Measurements from ENCODE around the gene KRTAP12-4.
"Not testable (repeated sequence)": the region's sequence is repeated elsewhere in the genome, so short reads cannot be mapped to it uniquely, and the experiment has no call there.

Gene KRTAP12-4

GRCh38 chr21:44687671-44688070, 33.2 kb upstream of the KRTAP12-4 start:
- H3K27ac ChIP-seq (ENCODE audit: low read depth, low read length), result no peak overlapping the region
- no peaks in the 10 kb centered on the region for H3K4me1 ChIP-seq (ENCODE audit: control insufficient read depth in 1 of 2, insufficient read depth in 2 of 2, low read length in 2 of 2)
- H3K36me3 ChIP-seq (ENCODE audit: control insufficient read depth in 1 of 2, insufficient read depth in 2 of 2, low read length in 2 of 2), result no peaks in the 10 kb centered on the region
- H3K27me3 ChIP-seq (ENCODE audit: control insufficient read depth in 1 of 2, insufficient read depth in 2 of 2, low read length in 2 of 2), result peaks cover 8 to 18% of the 10 kb centered on the region in 2 donors
- H3K9me3 ChIP-seq (ENCODE audit: control insufficient read depth in 1 of 2, low read length in 2 of 2), result peaks cover under 1 to 2% of the 10 kb centered on the region in 2 donors
- H3K9ac ChIP-seq (ENCODE audit: low read depth in 1 of 2, low read length in 2 of 2), result no peak overlapping the region
- H3K4me3 ChIP-seq (ENCODE audit: low read depth in 1 of 2, low read length in 2 of 2), result no peak overlapping the region

GRCh38 chr21:44686843-44687561, 32.5 kb upstream of the KRTAP12-4 start:
- Histone ChIP-seq H3K4me3 (ENCODE audit: low read depth in 1 of 2, low read length in 2 of 2) (no peak overlapping the region), H3K27ac (ENCODE audit: low read depth, low read length) (no peak overlapping the region), H3K36me3 (ENCODE audit: control insufficient read depth in 1 of 2, insufficient read depth in 2 of 2, low read length in 2 of 2) (no peaks in the 10 kb centered on the region), H3K4me1 (ENCODE audit: control insufficient read depth in 1 of 2, insufficient read depth in 2 of 2, low read length in 2 of 2) (no peaks in the 10 kb centered on the region), H3K27me3 (ENCODE audit: control insufficient read depth in 1 of 2, insufficient read depth in 2 of 2, low read length in 2 of 2) (peaks cover 11 to 18% of the 10 kb centered on the region in 2 donors), H3K9ac (ENCODE audit: low read depth in 1 of 2, low read length in 2 of 2) (no peak overlapping the region), H3K9me3 (ENCODE audit: control insufficient read depth in 1 of 2, low read length in 2 of 2) (no peaks in the 10 kb centered on the region)

GRCh38 chr21:44686000-44686781, 31.7 kb upstream of the KRTAP12-4 start:
- H3K4me3 ChIP-seq (ENCODE audit: low read depth in 1 of 2, low read length in 2 of 2), result no peak overlapping the region
- no peaks in the 10 kb centered on the region for H3K9me3 ChIP-seq (ENCODE audit: control insufficient read depth in 1 of 2, low read length in 2 of 2)
- H3K9ac ChIP-seq (ENCODE audit: low read depth in 1 of 2, low read length in 2 of 2), result no peak overlapping the region
- H3K27ac ChIP-seq (ENCODE audit: low read depth, low read length), result no peak overlapping the region
- no peaks in the 10 kb centered on the region for H3K4me1 ChIP-seq (ENCODE audit: control insufficient read depth in 1 of 2, insufficient read depth in 2 of 2, low read length in 2 of 2)
- no peaks in the 10 kb centered on the region for H3K36me3 ChIP-seq (ENCODE audit: control insufficient read depth in 1 of 2, insufficient read depth in 2 of 2, low read length in 2 of 2)
- peaks cover 11 to 18% of the 10 kb centered on the region in 2 donors for H3K27me3 ChIP-seq (ENCODE audit: control insufficient read depth in 1 of 2, insufficient read depth in 2 of 2, low read length in 2 of 2)

GRCh38 chr21:44685050-44685449, 30.6 kb upstream of the KRTAP12-4 start:
- H3K4me3 ChIP-seq (ENCODE audit: low read depth in 1 of 2, low read length in 2 of 2); H3K9me3 ChIP-seq (ENCODE audit: control insufficient read depth in 1 of 2, low read length in 2 of 2); H3K9ac ChIP-seq (ENCODE audit: low read depth in 1 of 2, low read length in 2 of 2); H3K4me1 ChIP-seq (ENCODE audit: control insufficient read depth in 1 of 2, insufficient read depth in 2 of 2, low read length in 2 of 2); H3K27ac ChIP-seq (ENCODE audit: low read depth, low read length); H3K36me3 ChIP-seq (ENCODE audit: control insufficient read depth in 1 of 2, insufficient read depth in 2 of 2, low read length in 2 of 2): not testable (repeated sequence)
- H3K27me3 ChIP-seq (ENCODE audit: control insufficient read depth in 1 of 2, insufficient read depth in 2 of 2, low read length in 2 of 2), result peaks cover 11 to 14% of the 10 kb centered on the region in 2 donors

- Histone ChIP-seq H3K4me3 (ENCODE audit: low read depth in 1 of 2, low read length in 2 of 2) (no peak overlapping the region), H3K9ac (ENCODE audit: low read depth in 1 of 2, low read length in 2 of 2) (no peak overlapping the region), H3K36me3 (ENCODE audit: control insufficient read depth in 1 of 2, insufficient read depth in 2 of 2, low read length in 2 of 2) (no peaks in the 10 kb centered on the region), H3K27me3 (ENCODE audit: control insufficient read depth in 1 of 2, insufficient read depth in 2 of 2, low read length in 2 of 2) (peaks cover 8 to 14% of the 10 kb centered on the region in 2 donors), H3K9me3 (ENCODE audit: control insufficient read depth in 1 of 2, low read length in 2 of 2) (no peaks in the 10 kb centered on the region), H3K27ac (ENCODE audit: low read depth, low read length) (no peak overlapping the region), H3K4me1 (ENCODE audit: control insufficient read depth in 1 of 2, insufficient read depth in 2 of 2, low read length in 2 of 2) (no peaks in the 10 kb centered on the region)
These were observed 30.0 kb upstream of the KRTAP12-4 start for GRCh38 chr21:44684483-44684882.

GRCh38 chr21:44684077-44684476, 29.6 kb upstream of the KRTAP12-4 start:
- Histone ChIP-seq H3K27me3 (ENCODE audit: control insufficient read depth in 1 of 2, insufficient read depth in 2 of 2, low read length in 2 of 2) (peaks cover 8 to 14% of the 10 kb centered on the region in 2 donors), H3K9ac (ENCODE audit: low read depth in 1 of 2, low read length in 2 of 2) (no peak overlapping the region), H3K9me3 (ENCODE audit: control insufficient read depth in 1 of 2, low read length in 2 of 2) (no peaks in the 10 kb centered on the region), H3K36me3 (ENCODE audit: control insufficient read depth in 1 of 2, insufficient read depth in 2 of 2, low read length in 2 of 2) (no peaks in the 10 kb centered on the region), H3K4me1 (ENCODE audit: control insufficient read depth in 1 of 2, insufficient read depth in 2 of 2, low read length in 2 of 2) (no peaks in the 10 kb centered on the region), H3K4me3 (ENCODE audit: low read depth in 1 of 2, low read length in 2 of 2) (no peak overlapping the region), H3K27ac (ENCODE audit: low read depth, low read length) (no peak overlapping the region)

GRCh38 chr21:44682580-44683151, 28.2 kb upstream of the KRTAP12-4 start:
- H3K9me3 ChIP-seq (ENCODE audit: control insufficient read depth in 1 of 2, low read length in 2 of 2), result no peaks in the 10 kb centered on the region
- H3K4me3 ChIP-seq (ENCODE audit: low read depth in 1 of 2, low read length in 2 of 2), result no peak overlapping the region
- peaks cover 7 to 12% of the 10 kb centered on the region in 2 donors for H3K27me3 ChIP-seq (ENCODE audit: control insufficient read depth in 1 of 2, insufficient read depth in 2 of 2, low read length in 2 of 2)
- H3K36me3 ChIP-seq (ENCODE audit: control insufficient read depth in 1 of 2, insufficient read depth in 2 of 2, low read length in 2 of 2), result no peaks in the 10 kb centered on the region
- H3K27ac ChIP-seq (ENCODE audit: low read depth, low read length), result no peak overlapping the region
- H3K9ac ChIP-seq (ENCODE audit: low read depth in 1 of 2, low read length in 2 of 2), result no peak overlapping the region
- H3K4me1 ChIP-seq (ENCODE audit: control insufficient read depth in 1 of 2, insufficient read depth in 2 of 2, low read length in 2 of 2), result no peaks in the 10 kb centered on the region

GRCh38 chr21:44681861-44682579, 27.6 kb upstream of the KRTAP12-4 start, which contains the start of gene KRTAP12-1:
Gene KRTAP12-1, minus strand, starts transcription at chr21:44682163. Its CDS starts 40 bp downstream, at chr21:44682123.
- H3K27ac ChIP-seq (ENCODE audit: low read depth, low read length), result no peak within 1 kb of the TSS
- H3K36me3 ChIP-seq (ENCODE audit: control insufficient read depth in 1 of 2, insufficient read depth in 2 of 2, low read length in 2 of 2), result no peaks in the 10 kb centered on the region
- H3K9me3 ChIP-seq (ENCODE audit: control insufficient read depth in 1 of 2, low read length in 2 of 2), result no peaks in the 10 kb centered on the region
- H3K4me1 ChIP-seq (ENCODE audit: control insufficient read depth in 1 of 2, insufficient read depth in 2 of 2, low read length in 2 of 2), result no peaks in the 10 kb centered on the region
- peaks cover 3 to 6% of the 10 kb centered on the region in 2 donors for H3K27me3 ChIP-seq (ENCODE audit: control insufficient read depth in 1 of 2, insufficient read depth in 2 of 2, low read length in 2 of 2)
- H3K9ac ChIP-seq (ENCODE audit: low read depth in 1 of 2, low read length in 2 of 2), result no peak within 1 kb of the TSS
- no peak within 1 kb of the TSS for H3K4me3 ChIP-seq (ENCODE audit: low read depth in 1 of 2, low read length in 2 of 2)

GRCh38 chr21:44681152-44681551, 26.7 kb upstream of the KRTAP12-4 start:
- H3K36me3 ChIP-seq (ENCODE audit: control insufficient read depth in 1 of 2, insufficient read depth in 2 of 2, low read length in 2 of 2), result no peaks in the 10 kb centered on the region
- no peak overlapping the region for H3K4me3 ChIP-seq (ENCODE audit: low read depth in 1 of 2, low read length in 2 of 2)
- H3K4me1 ChIP-seq (ENCODE audit: control insufficient read depth in 1 of 2, insufficient read depth in 2 of 2, low read length in 2 of 2), result no peaks in the 10 kb centered on the region
- H3K27ac ChIP-seq (ENCODE audit: low read depth, low read length), result no peak overlapping the region
- no peak overlapping the region for H3K9ac ChIP-seq (ENCODE audit: low read depth in 1 of 2, low read length in 2 of 2)
- H3K27me3 ChIP-seq (ENCODE audit: control insufficient read depth in 1 of 2, insufficient read depth in 2 of 2, low read length in 2 of 2), result peaks cover 0 to 3% of the 10 kb centered on the region in 2 donors
- no peaks in the 10 kb centered on the region for H3K9me3 ChIP-seq (ENCODE audit: control insufficient read depth in 1 of 2, low read length in 2 of 2)
